GM12878 (cell line): ENCODE data around the gene ANK3. TPM values are rescaled to one million over a fixed set of nuclear protein-coding genes. Genes with fewer than 3 reads are reported as not detected.

ENCODE experiments used
- ATAC-seq: fragments of 200-7000 bp; cut with Tn5 transposase; 3 replicates; pipeline ENCODE4 v1.9.1; 2020; ENCODE audit warnings: mild to moderate bottlenecking, moderate library complexity
- BruUV-seq: library from RNA; stranded (reverse); fragments of 400-500 nt; replicated peaks from 2 replicates; lab custom pipeline; 2021; lab: Mats Ljungman, UMichigan
- CTCF ChIA-PET: fragments of 300-600 bp; sonication (Branson Sonifier 250); formaldehyde crosslinking; extraction: SDS; loops from one replicate; lab custom pipeline; 2021; ENCODE audit warnings: inconsistent platforms; lab: Yijun Ruan, JAX
- POLR2A ChIA-PET: fragments of 350-600 bp; formaldehyde crosslinking; extraction: SDS; loops from one replicate; lab custom pipeline; 2021; ENCODE audit warnings: inconsistent platforms; lab: Charles Lee
- RAD21 ChIA-PET: fragments of 300-600 bp; sonication (Branson Sonifier 250); formaldehyde crosslinking; loops from one replicate; lab custom pipeline; 2023; ENCODE audit warnings: antibody characterized with exemption; ENCODE audit not compliant: unreplicated experiment; lab: Charles Lee
- SMC1A ChIA-PET: fragments of 300-600 bp; sonication (Branson Sonifier 250); formaldehyde crosslinking; loops from one replicate; lab custom pipeline; 2023; ENCODE audit not compliant: unreplicated experiment, uncharacterized antibody; lab: Charles Lee
- DNase-seq: peaks from one replicate; pipeline ENCODE4 v3.0.0-alpha.2; 2011; ENCODE audit warnings: low read depth, low spot score
- FAIRE-seq: peaks from 3 replicates; lab custom pipeline; 2011; peaks lifted over from hg19 to GRCh38; lab: Jason Lieb, UNC
- H2AFZ ChIP-seq: 2 replicates; pipeline ENCODE4 v1.6.0; 2011; ENCODE audit warnings: low read depth, low read length, control low read depth; ENCODE audit not compliant: control insufficient read depth
- H3K27ac ChIP-seq: 2 replicates; pipeline ENCODE4 v1.5.1; 2011; ENCODE audit warnings: control low read depth; ENCODE audit not compliant: control insufficient read depth, insufficient read depth
- H3K27me3 ChIP-seq, 2 experiments: replicated peaks in 1 of 2; 2 replicates each; pipeline versions ENCODE4 v1.6.0 to v1.6.1; 2011; ENCODE audit warnings: low read length in 1 of 2; ENCODE audit not compliant: control insufficient read depth in 2 of 2, insufficient read depth in 2 of 2
- H3K36me3 ChIP-seq, 2 experiments: 2 replicates each; pipeline ENCODE4 v1.5.1; 2011; ENCODE audit warnings: low read length in 1 of 2; ENCODE audit not compliant: control insufficient read depth in 2 of 2, insufficient read depth in 2 of 2
- H3K4me1 ChIP-seq: 2 replicates; pipeline ENCODE4 v1.6.1; 2011; ENCODE audit warnings: mild to moderate bottlenecking, low read length, moderate library complexity, mixed read lengths; ENCODE audit not compliant: control insufficient read depth, insufficient read depth
- H3K4me2 ChIP-seq: 2 replicates; pipeline ENCODE4 v1.6.0; 2011; ENCODE audit warnings: control low read depth; ENCODE audit not compliant: control insufficient read depth, insufficient read depth
- H3K4me3 ChIP-seq: fragments of 200-600 bp; sonication (generic); 2 replicates; pipeline ENCODE4 v1.5.1; 2016
- H3K79me2 ChIP-seq: 2 replicates; pipeline ENCODE4 v1.6.0; 2011; ENCODE audit warnings: low read length; ENCODE audit not compliant: control insufficient read depth, insufficient read depth
- H3K9ac ChIP-seq: 2 replicates; pipeline ENCODE4 v1.8.0; 2011; ENCODE audit warnings: low read length, control low read depth, mixed read lengths; ENCODE audit not compliant: control insufficient read depth, insufficient read depth
- H3K9me3 ChIP-seq: replicated peaks from 3 replicates; pipeline ENCODE4 v1.5.1; 2011; ENCODE audit warnings: mild to moderate bottlenecking, low read length; ENCODE audit not compliant: control insufficient read depth, insufficient read depth
- H4K20me1 ChIP-seq: 2 replicates; pipeline ENCODE4 v1.6.0; 2011; ENCODE audit not compliant: control insufficient read depth, insufficient read depth
- ATF3 ChIP-seq: IDR thresholded peaks from 2 replicates; pipeline ENCODE4 v1.6.1; 2011; ENCODE audit warnings: low read depth, mild to moderate bottlenecking, low read length, moderate library complexity, borderline replicate concordance; ENCODE audit errors: extremely low read depth
- CEBPZ ChIP-seq: fragments of 150-350 bp; IDR thresholded peaks from 2 replicates; pipeline ENCODE4 v1.6.1; 2016; ENCODE audit warnings: low read depth, low read length
- DPF2 ChIP-seq: fragments of 450-650 bp; IDR thresholded peaks from 2 replicates; pipeline ENCODE4 v1.6.1; 2017; ENCODE audit warnings: mild to moderate bottlenecking
- HDAC6 ChIP-seq: fragments of 200-600 bp; sonication (generic); IDR thresholded peaks from one replicate; pipeline ENCODE4 v1.8.0; 2017; ENCODE audit warnings: antibody characterized with exemption; ENCODE audit not compliant: unreplicated experiment
- LARP7 ChIP-seq: fragments of 450-650 bp; IDR thresholded peaks from 2 replicates; pipeline ENCODE4 v1.6.1; 2017; ENCODE audit warnings: mild to moderate bottlenecking
- MEF2A ChIP-seq: IDR thresholded peaks from 2 replicates; pipeline ENCODE4 v1.6.1; 2011; ENCODE audit warnings: low read depth, mild to moderate bottlenecking, low read length, moderate library complexity; ENCODE audit not compliant: insufficient read depth
- NR2F1 ChIP-seq: fragments of 450-650 bp; conservative IDR thresholded peaks from 2 replicates; pipeline ENCODE4 v1.6.1; 2017; ENCODE audit warnings: mild to moderate bottlenecking
- PAX8 ChIP-seq: fragments of 450-650 bp; IDR thresholded peaks from 2 replicates; pipeline ENCODE4 v1.6.1; 2017; ENCODE audit warnings: mild to moderate bottlenecking, moderate library complexity
- SPI1 ChIP-seq: IDR thresholded peaks from 2 replicates; pipeline ENCODE4 v1.6.1; 2011; ENCODE audit warnings: low read depth, mild to moderate bottlenecking, low read length, moderate library complexity, borderline replicate concordance; ENCODE audit not compliant: insufficient read depth
- YY1 ChIP-seq: IDR thresholded peaks from 2 replicates; pipeline ENCODE4 v1.6.1; 2011; ENCODE audit warnings: low read depth, mild to moderate bottlenecking, low read length
- WGBS: methylation state at CpG from one replicate; pipeline ENCODE4 v1.1.6; 2016; ENCODE audit warnings: low lambda C conversion rate; ENCODE audit not compliant: insufficient replicate concordance, insufficient coverage; ENCODE audit errors: missing lambda C conversion rate; 5-methylcytosine and 5-hydroxymethylcytosine counted together
- in situ Hi-C: fragments of 300-500 bp; cut with MboI; formaldehyde crosslinking; loops from 9 replicates; pipeline ENCODE4 v1.14.3; 2018; ENCODE audit warnings: mixed read lengths
- intact Hi-C: fragments of 100-400 bp; cut with micrococcal nuclease; formaldehyde crosslinking; loops from one replicate; pipeline ENCODE4 v1.14.2; 2022; ENCODE audit not compliant: unreplicated experiment
- polyA plus RNA-seq, 11 experiments: library from polyadenylated mRNA; depleted of rRNA in 4 of 11; unstranded in 6 of 11; stranded (reverse) in 5 of 11; fragments of >200 nt; fragmentation: Nextera tagmentation in 4 of 11; fragmentation: Illumina TruSeq in 1 of 11; extraction: Ambion mirVana in 4 of 11; extraction: Trizol in 1 of 11; gene quantifications; 1 replicate in 1 of 11; 2 replicates in 10 of 11; pipeline versions ENCODE4 v1.2.1 to v1.2.3, GENCODE V29; 2011 to 2016; ENCODE audit warnings: inconsistent platforms in 2 of 11, missing spikeins in 2 of 11, low read depth in 1 of 11
- total RNA-seq, 4 experiments: library from RNA; depleted of rRNA in 3 of 4; stranded (reverse); fragments of >200 nt in 3 of 4; fragmentation: Illumina TruSeq in 1 of 4; extraction: Trizol in 1 of 4; gene quantifications; 2 replicates each; pipeline versions ENCODE4 v1.2.1 to v1.2.3, GENCODE V29; 2013 to 2021
- TF ChIP-seq, protein P1 (sequence below): fragments of 450-650 bp; IDR thresholded peaks from 2 replicates; pipeline ENCODE4 v1.6.1; 2014; ENCODE audit warnings: mild to moderate bottlenecking
- TF ChIP-seq, protein P2 (sequence below): IDR thresholded peaks from 2 replicates; pipeline ENCODE4 v1.6.1; 2012; ENCODE audit warnings: low read depth, low read length, improper control_type of control experiment

The ANK3 gene
- total and polyA plus RNA-seq, 10 of the 15 experiments (the other 5 are each of a cell fraction or from before 2014, with no cell fraction given), result 0.06 to 0.82 (median 0.20) TPM; not detected in 2

DNA sequence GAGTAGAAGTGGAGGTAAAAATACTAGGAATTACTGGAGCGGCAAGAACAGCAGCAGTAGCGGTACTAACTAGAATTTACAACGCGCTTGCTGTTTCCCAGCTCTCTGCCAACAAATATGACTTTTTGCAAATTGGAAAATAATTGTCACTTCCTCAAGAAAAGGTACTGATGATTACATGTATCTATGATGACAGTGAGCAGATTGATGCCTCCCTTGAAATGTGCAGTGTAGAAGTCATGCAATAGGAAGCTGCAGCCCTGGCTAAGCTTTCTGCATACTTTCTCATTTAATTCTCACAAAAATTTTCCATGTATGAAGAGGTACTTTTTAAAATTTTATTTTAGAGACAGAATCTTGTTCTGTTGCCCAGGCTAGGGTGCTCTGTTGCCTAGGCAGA is 49.9 kb downstream of the ANK3 start:
- no peaks in the 10 kb centered on the region for H3K9me3 ChIP-seq
- CTCF ChIA-PET, result interaction anchor here (0.7 to 2.7 kb wide), 5 partner anchors 10 to 131 kb away, joined by 3 to 11 read pairs (median 3); no protein-coding TSS in a partner anchor
- no peaks in the 10 kb centered on the region for H3K4me1 ChIP-seq
- no TSS peak for BruUV-seq
- H4K20me1 ChIP-seq, result no peaks in the 10 kb centered on the region
- intact Hi-C loops (loop anchor here (5.0 kb wide), 1 partner anchor 102 kb away; no protein-coding TSS in a partner anchor), in situ Hi-C loops (no loop called here)
- H2AFZ ChIP-seq, result no peak overlapping the region
- POLR2A ChIA-PET, result no interaction called here
- TF ChIP-seq CEBPZ (no peak), ATF3 (no peak), YY1 (no peak), SPI1 (no peak), MEF2A (no peak), NR2F1 (no peak), HDAC6 (no peak), PAX8 (no peak), LARP7 (no peak), DPF2 (no peak)
- TF ChIP-seq, protein P1, sequence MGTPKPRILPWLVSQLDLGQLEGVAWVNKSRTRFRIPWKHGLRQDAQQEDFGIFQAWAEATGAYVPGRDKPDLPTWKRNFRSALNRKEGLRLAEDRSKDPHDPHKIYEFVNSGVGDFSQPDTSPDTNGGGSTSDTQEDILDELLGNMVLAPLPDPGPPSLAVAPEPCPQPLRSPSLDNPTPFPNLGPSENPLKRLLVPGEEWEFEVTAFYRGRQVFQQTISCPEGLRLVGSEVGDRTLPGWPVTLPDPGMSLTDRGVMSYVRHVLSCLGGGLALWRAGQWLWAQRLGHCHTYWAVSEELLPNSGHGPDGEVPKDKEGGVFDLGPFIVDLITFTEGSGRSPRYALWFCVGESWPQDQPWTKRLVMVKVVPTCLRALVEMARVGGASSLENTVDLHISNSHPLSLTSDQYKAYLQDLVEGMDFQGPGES, result no peak
- TF ChIP-seq, protein P2, sequence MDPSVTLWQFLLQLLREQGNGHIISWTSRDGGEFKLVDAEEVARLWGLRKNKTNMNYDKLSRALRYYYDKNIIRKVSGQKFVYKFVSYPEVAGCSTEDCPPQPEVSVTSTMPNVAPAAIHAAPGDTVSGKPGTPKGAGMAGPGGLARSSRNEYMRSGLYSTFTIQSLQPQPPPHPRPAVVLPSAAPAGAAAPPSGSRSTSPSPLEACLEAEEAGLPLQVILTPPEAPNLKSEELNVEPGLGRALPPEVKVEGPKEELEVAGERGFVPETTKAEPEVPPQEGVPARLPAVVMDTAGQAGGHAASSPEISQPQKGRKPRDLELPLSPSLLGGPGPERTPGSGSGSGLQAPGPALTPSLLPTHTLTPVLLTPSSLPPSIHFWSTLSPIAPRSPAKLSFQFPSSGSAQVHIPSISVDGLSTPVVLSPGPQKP, result no peak
- no peaks in the 10 kb centered on the region for H3K36me3 ChIP-seq
- 66% methylated on average over 4 of the region's 4 CpGs for WGBS
- no peak overlapping the region for H3K4me3 ChIP-seq
- ATAC-seq, result no peak
- H3K27ac ChIP-seq, result no peak overlapping the region
- no peaks in the 10 kb centered on the region for H3K79me2 ChIP-seq
- RAD21 ChIA-PET, result interaction anchor here (1.4 to 1.7 kb wide), 2 partner anchors 11 to 94 kb away, joined by 3 to 4 read pairs; no protein-coding TSS in a partner anchor
- no peak for FAIRE-seq
- H3K9ac ChIP-seq, result no peak overlapping the region
- SMC1A ChIA-PET, result interaction anchor here (0.8 to 1.4 kb wide), 4 partner anchors 8 to 102 kb away, joined by 3 to 6 read pairs (median 4); no protein-coding TSS in a partner anchor
- no peak for DNase-seq
- H3K27me3 ChIP-seq, result no peaks in the 10 kb centered on the region
- H3K4me2 ChIP-seq, result no peak overlapping the region
